Measurements from ENCODE around the gene ZDHHC13. TPM values are rescaled to one million over a fixed set of nuclear protein-coding genes. Genes with fewer than 3 reads are reported as not detected.

The ZDHHC13 gene, protein sequence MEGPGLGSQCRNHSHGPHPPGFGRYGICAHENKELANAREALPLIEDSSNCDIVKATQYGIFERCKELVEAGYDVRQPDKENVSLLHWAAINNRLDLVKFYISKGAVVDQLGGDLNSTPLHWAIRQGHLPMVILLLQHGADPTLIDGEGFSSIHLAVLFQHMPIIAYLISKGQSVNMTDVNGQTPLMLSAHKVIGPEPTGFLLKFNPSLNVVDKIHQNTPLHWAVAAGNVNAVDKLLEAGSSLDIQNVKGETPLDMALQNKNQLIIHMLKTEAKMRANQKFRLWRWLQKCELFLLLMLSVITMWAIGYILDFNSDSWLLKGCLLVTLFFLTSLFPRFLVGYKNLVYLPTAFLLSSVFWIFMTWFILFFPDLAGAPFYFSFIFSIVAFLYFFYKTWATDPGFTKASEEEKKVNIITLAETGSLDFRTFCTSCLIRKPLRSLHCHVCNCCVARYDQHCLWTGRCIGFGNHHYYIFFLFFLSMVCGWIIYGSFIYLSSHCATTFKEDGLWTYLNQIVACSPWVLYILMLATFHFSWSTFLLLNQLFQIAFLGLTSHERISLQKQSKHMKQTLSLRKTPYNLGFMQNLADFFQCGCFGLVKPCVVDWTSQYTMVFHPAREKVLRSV
- total RNA-seq (10 to 100 TPM; 10.9 to 20.4 (median 12.8) TPM), polyA plus RNA-seq (10 to 100 TPM in 1 of 3 donors, 1 to 10 TPM in 2; 8.2 to 12.0 (median 8.3) TPM)
- long read RNA-seq, donor 1, partial matches to known transcripts = 0 of 1 reads
- long read RNA-seq, donor 1, other reads (novel, unspliced or antisense) = 0 of 1 reads
- long read RNA-seq, donor 2, partial matches to known transcripts = 0 of 1 reads
- long read RNA-seq, donor 2, other reads (novel, unspliced or antisense) = 0 of 1 reads

DNA sequence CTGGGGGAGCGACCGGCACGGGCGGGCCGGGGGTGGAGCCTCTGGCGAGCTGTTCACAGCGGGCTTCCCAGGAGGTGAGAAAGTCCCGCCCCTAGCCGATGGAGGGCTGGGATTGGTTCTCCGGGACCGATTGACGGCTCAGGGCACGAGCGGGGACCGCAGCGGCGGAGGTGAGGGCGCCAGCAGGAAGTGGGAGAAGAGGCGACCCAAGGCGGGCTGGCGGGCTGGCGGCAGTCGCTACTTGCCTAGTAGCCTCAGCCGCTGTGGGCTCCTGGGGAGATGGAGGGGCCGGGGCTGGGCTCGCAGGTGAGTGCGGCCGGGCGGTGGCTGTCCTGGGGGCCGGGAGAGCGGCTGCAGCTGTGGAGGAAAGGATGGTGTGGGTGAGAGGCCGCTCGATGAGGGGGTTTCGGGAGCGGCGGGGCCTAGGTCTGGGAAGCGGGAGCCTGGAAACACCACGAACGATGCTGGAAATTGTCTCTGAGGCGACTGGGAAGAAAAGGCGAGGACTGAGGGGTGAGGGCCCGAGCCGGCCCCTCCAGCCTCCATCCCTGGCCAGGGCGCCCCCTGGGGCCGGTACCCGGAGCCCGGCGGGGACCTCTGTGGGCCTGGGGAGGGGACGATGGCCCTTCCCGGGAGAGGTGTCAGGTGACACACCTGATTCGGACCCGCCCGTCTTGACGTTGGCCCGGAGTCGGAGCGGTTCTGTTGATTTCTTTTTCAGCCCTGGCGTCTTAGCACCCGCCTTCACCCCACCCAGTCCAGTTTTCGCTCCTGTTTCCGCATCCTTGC, at the start of gene ZDHHC13:
Gene ZDHHC13 (plus strand): TSS at position 198 of the 789 bp plus-strand sequence. CDS start 82 bp downstream, at position 280.
- intact Hi-C loops (cut with DNase I; ENCODE audit: low total_unique reads) = no loop called here
- 0 to 2% (median 1%) methylated on average over 45 to 61 of the region's 61 CpGs for WGBS, 5 donors

DNA sequence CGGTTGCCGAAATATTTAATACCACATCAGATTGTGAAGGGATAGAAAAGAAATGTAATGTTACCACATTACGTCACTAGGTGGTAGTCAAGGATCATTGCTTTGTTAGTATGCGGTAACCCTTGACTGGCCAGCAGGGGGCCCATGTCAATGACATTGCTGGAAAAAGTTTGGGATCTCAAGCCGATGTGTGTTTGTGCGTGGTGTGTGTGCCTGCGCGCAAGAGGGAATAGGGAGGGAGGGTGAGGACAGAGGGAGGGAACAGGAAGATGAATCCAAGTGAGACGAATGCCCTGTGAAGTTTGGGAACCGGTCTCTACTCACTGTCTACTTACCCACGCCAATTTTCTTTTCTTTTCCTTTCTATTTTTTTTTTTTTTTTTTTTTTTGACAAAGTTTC, 45.7 kb upstream of the ZDHHC13 start:
- H3K4me1 ChIP-seq = peaks cover 0 to 7% (median 0%) of the 10 kb centered on the region in 6 donors
- H3K27me3 ChIP-seq (replicated peaks in 1 of 7) = peaks cover 0 to 13% (median 0%) of the 10 kb centered on the region in 7 donors
- no peaks in the 10 kb centered on the region for H3K36me3 ChIP-seq
- no peak for DNase-seq
- no peak overlapping the region for H3K27ac ChIP-seq
- TF ChIP-seq POLR2AphosphoS5 (IDR thresholded peaks at IDR 0.05) (no peak), POLR2A (IDR thresholded peaks at IDR 0.05) (no peak)
- TF ChIP-seq, protein P1, sequence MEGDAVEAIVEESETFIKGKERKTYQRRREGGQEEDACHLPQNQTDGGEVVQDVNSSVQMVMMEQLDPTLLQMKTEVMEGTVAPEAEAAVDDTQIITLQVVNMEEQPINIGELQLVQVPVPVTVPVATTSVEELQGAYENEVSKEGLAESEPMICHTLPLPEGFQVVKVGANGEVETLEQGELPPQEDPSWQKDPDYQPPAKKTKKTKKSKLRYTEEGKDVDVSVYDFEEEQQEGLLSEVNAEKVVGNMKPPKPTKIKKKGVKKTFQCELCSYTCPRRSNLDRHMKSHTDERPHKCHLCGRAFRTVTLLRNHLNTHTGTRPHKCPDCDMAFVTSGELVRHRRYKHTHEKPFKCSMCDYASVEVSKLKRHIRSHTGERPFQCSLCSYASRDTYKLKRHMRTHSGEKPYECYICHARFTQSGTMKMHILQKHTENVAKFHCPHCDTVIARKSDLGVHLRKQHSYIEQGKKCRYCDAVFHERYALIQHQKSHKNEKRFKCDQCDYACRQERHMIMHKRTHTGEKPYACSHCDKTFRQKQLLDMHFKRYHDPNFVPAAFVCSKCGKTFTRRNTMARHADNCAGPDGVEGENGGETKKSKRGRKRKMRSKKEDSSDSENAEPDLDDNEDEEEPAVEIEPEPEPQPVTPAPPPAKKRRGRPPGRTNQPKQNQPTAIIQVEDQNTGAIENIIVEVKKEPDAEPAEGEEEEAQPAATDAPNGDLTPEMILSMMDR (IDR thresholded peaks at IDR 0.05 in 8 of 11, conservative IDR thresholded peaks at IDR 0.05 in 3 of 11) = peak; percentile 51 to 92 (median 82)
- peaks cover 0 to 26% (median 18%) of the 10 kb centered on the region in 8 donors for H3K9me3 ChIP-seq
- WGBS, 5 donors = 6 to 9% (median 6%) methylated on average over 11 of the region's 11 CpGs
- intact Hi-C loops (cut with DNase I; ENCODE audit: low total_unique reads) = no loop called here
- H3K4me3 ChIP-seq = peak overlapping the region in 1 of 8 donors; percentile 27

More for the DNA sequence above, at the start of gene ZDHHC13:
- Histone ChIP-seq H3K27ac (peak within 1 kb of the TSS in 7 of 8 donors; percentile 36 to 88 (median 61)), H3K9me3 (no peaks in the 10 kb centered on the region), H3K4me1 (peaks cover 5 to 53% (median 39%) of the 10 kb centered on the region in 6 donors), H3K4me3 (peak within 1 kb of the TSS; percentile 72 to 95 (median 92)), H3K27me3 (replicated peaks in 1 of 7) (no peaks in the 10 kb centered on the region), H3K36me3 (peaks cover 0 to 6% (median 0%) of the 10 kb centered on the region in 6 donors)
- TF ChIP-seq POLR2AphosphoS5 (IDR thresholded peaks at IDR 0.05) (peak; percentile 81 to 89 (median 86)), POLR2A (IDR thresholded peaks at IDR 0.05) (no peak)
- TF ChIP-seq, protein P1 (IDR thresholded peaks at IDR 0.05 in 8 of 11, conservative IDR thresholded peaks at IDR 0.05 in 3 of 11) = peak in 2 of 11 experiments; percentile 14 to 16
- DNase-seq = peak; percentile 99

DNA sequence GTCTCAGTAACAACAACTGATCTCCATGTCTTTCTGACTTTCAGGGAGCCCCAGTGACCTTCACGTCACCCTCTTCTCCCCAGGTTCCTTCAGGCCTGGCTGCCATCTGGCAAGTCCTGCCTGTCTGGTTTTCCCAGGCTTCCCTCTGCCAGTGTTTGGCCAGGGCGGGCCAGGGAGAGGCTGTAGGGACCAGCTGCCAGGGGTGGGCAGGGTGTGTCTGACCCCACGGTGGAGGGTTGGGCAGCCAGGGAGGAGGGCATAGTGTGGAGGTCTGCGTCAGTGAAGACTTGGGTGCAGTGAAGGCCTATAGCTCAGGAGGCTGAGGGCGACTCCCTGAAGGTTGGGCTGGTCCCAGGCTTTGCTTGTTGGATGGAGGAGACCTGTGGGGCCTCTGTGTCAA, 44.5 kb upstream of the ZDHHC13 start:
- Histone ChIP-seq H3K4me3 (no peak overlapping the region), H3K9me3 (peaks cover 0 to 26% (median 18%) of the 10 kb centered on the region in 8 donors), H3K4me1 (peaks cover 0 to 12% (median 2%) of the 10 kb centered on the region in 6 donors), H3K27me3 (replicated peaks in 1 of 7) (peaks cover 0 to 8% (median 0%) of the 10 kb centered on the region in 7 donors), H3K27ac (no peak overlapping the region), H3K36me3 (no peaks in the 10 kb centered on the region)
- TF ChIP-seq POLR2AphosphoS5 (IDR thresholded peaks at IDR 0.05) (no peak), POLR2A (IDR thresholded peaks at IDR 0.05) (no peak)
- TF ChIP-seq, protein P1 (IDR thresholded peaks at IDR 0.05 in 8 of 11, conservative IDR thresholded peaks at IDR 0.05 in 3 of 11) = no peak
- 83 to 99% (median 87%) methylated on average over 5 of the region's 5 CpGs for WGBS, 5 donors
- intact Hi-C loops (cut with DNase I; ENCODE audit: low total_unique reads) = no loop called here
- no peak for DNase-seq

All from spleen (tissue), 13 donors.